ENCODE measurements around the gene SERINC2.

DNA sequence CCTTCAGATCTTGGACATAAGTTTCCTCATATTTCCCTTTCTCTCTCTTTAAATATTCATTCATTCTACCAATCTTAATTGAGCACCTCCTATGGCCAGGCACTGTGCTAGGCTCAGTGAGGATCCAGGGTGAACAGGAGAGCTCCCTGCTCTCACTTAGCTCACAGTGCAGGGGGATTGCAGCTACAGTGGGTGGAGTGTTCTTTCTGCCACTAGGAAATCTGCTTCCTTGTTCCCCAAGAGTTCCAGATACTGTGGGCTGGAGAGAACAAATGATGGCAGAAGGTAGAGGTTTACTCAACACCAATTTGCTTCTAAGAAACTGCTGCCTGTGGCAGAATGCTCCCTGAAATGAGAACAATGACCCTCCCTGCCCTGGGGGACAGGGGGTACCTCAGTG is 35.0 kb upstream of the SERINC2 start:
- TF ChIP-seq, protein P1, sequence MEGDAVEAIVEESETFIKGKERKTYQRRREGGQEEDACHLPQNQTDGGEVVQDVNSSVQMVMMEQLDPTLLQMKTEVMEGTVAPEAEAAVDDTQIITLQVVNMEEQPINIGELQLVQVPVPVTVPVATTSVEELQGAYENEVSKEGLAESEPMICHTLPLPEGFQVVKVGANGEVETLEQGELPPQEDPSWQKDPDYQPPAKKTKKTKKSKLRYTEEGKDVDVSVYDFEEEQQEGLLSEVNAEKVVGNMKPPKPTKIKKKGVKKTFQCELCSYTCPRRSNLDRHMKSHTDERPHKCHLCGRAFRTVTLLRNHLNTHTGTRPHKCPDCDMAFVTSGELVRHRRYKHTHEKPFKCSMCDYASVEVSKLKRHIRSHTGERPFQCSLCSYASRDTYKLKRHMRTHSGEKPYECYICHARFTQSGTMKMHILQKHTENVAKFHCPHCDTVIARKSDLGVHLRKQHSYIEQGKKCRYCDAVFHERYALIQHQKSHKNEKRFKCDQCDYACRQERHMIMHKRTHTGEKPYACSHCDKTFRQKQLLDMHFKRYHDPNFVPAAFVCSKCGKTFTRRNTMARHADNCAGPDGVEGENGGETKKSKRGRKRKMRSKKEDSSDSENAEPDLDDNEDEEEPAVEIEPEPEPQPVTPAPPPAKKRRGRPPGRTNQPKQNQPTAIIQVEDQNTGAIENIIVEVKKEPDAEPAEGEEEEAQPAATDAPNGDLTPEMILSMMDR (optimal IDR thresholded peaks at IDR 0.05 in 1 of 3, IDR thresholded peaks at IDR 0.05 in 1 of 3, conservative IDR thresholded peaks at IDR 0.05 in 1 of 3; ENCODE audit: extremely low read depth in 1 of 3, insufficient read depth in 2 of 3, low read length in 3 of 3), result no peak
- no peak for TF ChIP-seq EZH2 (IDR thresholded peaks at IDR 0.05; ENCODE audit: low read length)
